Measurements from ENCODE around the gene TNIK. TPM values are rescaled to one million over a fixed set of nuclear protein-coding genes. Genes with fewer than 3 reads are reported as not detected.

TNIK gene
- total and polyA plus RNA-seq, 10 of the 15 experiments (the other 5 are each of a cell fraction or from before 2014, with no cell fraction given) = 13.9 to 74.3 (median 48.2) TPM

DNA sequence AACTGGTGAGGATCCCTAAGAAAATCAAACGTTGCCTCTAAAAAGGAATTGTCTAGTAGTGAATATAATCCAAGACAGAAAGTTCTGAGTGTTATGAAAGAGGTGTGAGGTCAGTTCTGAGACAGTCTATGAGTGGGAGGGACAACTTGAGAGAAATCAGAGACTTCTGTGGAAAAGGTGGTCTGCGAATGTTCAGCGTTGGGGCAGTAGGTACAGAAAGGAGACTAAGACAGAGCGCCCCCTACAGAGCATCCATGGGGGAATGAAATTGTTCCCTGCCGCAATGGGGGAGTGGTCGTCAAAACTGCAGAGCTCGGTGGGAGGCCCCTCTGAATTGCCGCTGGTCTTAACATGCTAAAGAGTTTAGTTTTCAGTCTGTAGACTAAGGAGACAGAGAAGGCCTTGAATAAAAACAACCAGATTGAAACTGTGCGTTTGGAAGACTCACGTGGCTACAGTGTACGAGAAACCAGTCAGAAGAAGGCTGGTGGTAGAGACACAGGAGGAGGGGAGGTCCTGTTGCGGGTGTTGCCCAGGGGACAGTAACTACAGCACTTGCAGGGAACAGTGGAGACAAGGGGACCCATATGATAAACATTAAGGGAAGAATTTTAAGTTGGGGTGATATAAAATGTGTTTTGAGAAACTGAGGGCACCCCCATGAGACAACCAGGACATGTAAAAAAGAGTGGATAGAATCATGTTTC, 6.9 kb downstream of the TNIK start:
- ChIA-PET CTCF (interaction anchor here (0.5 to 3.1 kb wide), 17 partner anchors 8 to 318 kb away, joined by 3 to 11 read pairs (median 3); no protein-coding TSS in a partner anchor), RAD21 (ENCODE audit: unreplicated experiment) (interaction anchor here (0.7 to 1.7 kb wide), 5 partner anchors 104 to 265 kb away, joined by 3 to 6 read pairs (median 3); no protein-coding TSS in a partner anchor), SMC1A (ENCODE audit: uncharacterized antibody, unreplicated experiment) (interaction anchor here (0.7 to 3.7 kb wide), 19 partner anchors 11 to 403 kb away, joined by 3 to 30 read pairs (median 4); no protein-coding TSS in a partner anchor), POLR2A (interaction anchor here (0.6 to 1.1 kb wide), 2 partner anchors 16 to 23 kb away, joined by 3 to 4 read pairs; no protein-coding TSS in a partner anchor)
- H4K20me1 ChIP-seq (ENCODE audit: control insufficient read depth, insufficient read depth) = peaks cover 2% of the 10 kb centered on the region
- ATAC-seq = peak; percentile 34
- TF ChIP-seq SMARCA5 (IDR thresholded peaks at IDR 0.05) = peak; percentile 68; the same call in 1 of the 2 replicates
- TF ChIP-seq, protein P1, sequence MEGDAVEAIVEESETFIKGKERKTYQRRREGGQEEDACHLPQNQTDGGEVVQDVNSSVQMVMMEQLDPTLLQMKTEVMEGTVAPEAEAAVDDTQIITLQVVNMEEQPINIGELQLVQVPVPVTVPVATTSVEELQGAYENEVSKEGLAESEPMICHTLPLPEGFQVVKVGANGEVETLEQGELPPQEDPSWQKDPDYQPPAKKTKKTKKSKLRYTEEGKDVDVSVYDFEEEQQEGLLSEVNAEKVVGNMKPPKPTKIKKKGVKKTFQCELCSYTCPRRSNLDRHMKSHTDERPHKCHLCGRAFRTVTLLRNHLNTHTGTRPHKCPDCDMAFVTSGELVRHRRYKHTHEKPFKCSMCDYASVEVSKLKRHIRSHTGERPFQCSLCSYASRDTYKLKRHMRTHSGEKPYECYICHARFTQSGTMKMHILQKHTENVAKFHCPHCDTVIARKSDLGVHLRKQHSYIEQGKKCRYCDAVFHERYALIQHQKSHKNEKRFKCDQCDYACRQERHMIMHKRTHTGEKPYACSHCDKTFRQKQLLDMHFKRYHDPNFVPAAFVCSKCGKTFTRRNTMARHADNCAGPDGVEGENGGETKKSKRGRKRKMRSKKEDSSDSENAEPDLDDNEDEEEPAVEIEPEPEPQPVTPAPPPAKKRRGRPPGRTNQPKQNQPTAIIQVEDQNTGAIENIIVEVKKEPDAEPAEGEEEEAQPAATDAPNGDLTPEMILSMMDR (IDR thresholded peaks at IDR 0.05 in 2 of 3, conservative IDR thresholded peaks at IDR 0.05 in 1 of 3; ENCODE audit: control insufficient read depth in 2 of 3, extremely low read depth in 1 of 3, insufficient read depth in 1 of 3, low read depth in 3 of 3, low read length in 3 of 3) = peak; percentile 42 to 63 (median 43); a peak in 5 of 6 replicates
- no peak for TF ChIP-seq CREM (IDR thresholded peaks at IDR 0.05; ENCODE audit: low read depth)
- peak; percentile 15; the same call in 1 of the 2 replicates for TF ChIP-seq MTA2 (IDR thresholded peaks at IDR 0.05; ENCODE audit: low read depth)
- TF ChIP-seq RAD21 (IDR thresholded peaks at IDR 0.05; ENCODE audit: insufficient read depth, low read depth, low read length) = 0 out of 2 replicates have a peak, but pooled peaks have one; percentile 39
- TF ChIP-seq SREBF2 (IDR thresholded peaks at IDR 0.05; ENCODE audit: low read length) = no peak
- TF ChIP-seq KLF5 (IDR thresholded peaks at IDR 0.05; ENCODE audit: partially characterized antibody) = no peak
- TF ChIP-seq BHLHE40 (IDR thresholded peaks at IDR 0.05; ENCODE audit: borderline replicate concordance in 1 of 2, low read depth in 2 of 2, low read length in 1 of 2) = peak in 1 of 2 experiments; percentile 35; a peak in 1 of 4 replicates
- peaks cover 87% of the 10 kb centered on the region for H3K79me2 ChIP-seq (ENCODE audit: control insufficient read depth, insufficient read depth, low read length)
- no peak overlapping the region; the same call in none of the 2 replicates for H3K9ac ChIP-seq (ENCODE audit: control insufficient read depth, insufficient read depth, low read length)
- peak overlapping the region; percentile 56 for H3K4me2 ChIP-seq (ENCODE audit: control insufficient read depth, insufficient read depth)
- H3K4me3 ChIP-seq = 0 out of 2 replicates have a peak overlapping the region, but pooled peaks have one; percentile 2
- no peak for FAIRE-seq
- no peak for DNase-seq (ENCODE audit: low read depth, low spot score)
- 92% methylated on average over 12 of the region's 12 CpGs for WGBS (ENCODE audit: insufficient coverage, insufficient replicate concordance, low lambda C conversion rate, missing lambda C conversion rate)
- no peak overlapping the region for H3K27ac ChIP-seq (ENCODE audit: control insufficient read depth, insufficient read depth)
- no peaks in the 10 kb centered on the region for H3K9me3 ChIP-seq (replicated peaks; ENCODE audit: control insufficient read depth, insufficient read depth, low read length)
- H3K36me3 ChIP-seq (ENCODE audit: control insufficient read depth in 2 of 2, insufficient read depth in 2 of 2, low read length in 1 of 2) = peaks cover 0 to 6% of the 10 kb centered on the region in 2 experiments; a peak in 1 of 4 replicates
- H3K27me3 ChIP-seq (replicated peaks in 1 of 2; ENCODE audit: control insufficient read depth in 2 of 2, insufficient read depth in 2 of 2, low read length in 1 of 2) = no peaks in the 10 kb centered on the region
- in situ Hi-C loops (cut with MboI) (no loop called here), intact Hi-C loops (cut with micrococcal nuclease; ENCODE audit: unreplicated experiment) (loop anchor here (5.0 kb wide), 1 partner anchor 291 kb away; no protein-coding TSS in a partner anchor)
- no peak overlapping the region for H2AFZ ChIP-seq (ENCODE audit: control insufficient read depth, low read depth, low read length)
- peaks cover 17% of the 10 kb centered on the region for H3K4me1 ChIP-seq (ENCODE audit: control insufficient read depth, insufficient read depth, low read length)
- BruUV-seq (replicated peaks) = no TSS peak

All from GM12878 (cell line).